GM18498 (cell line): ENCODE data around the gene LENG1.
"Not testable (repeated sequence)": the region's sequence is repeated elsewhere in the genome, so short reads cannot be mapped to it uniquely, and the experiment has no call there.

Experiments
- ATAC-seq: cut with Tn5 transposase; IDR thresholded peaks from one replicate; pipeline ENCODE4 v1.9.1; 2021; ENCODE audit warnings: mild to moderate bottlenecking, moderate library complexity; ENCODE audit not compliant: unreplicated experiment

Gene LENG1

DNA sequence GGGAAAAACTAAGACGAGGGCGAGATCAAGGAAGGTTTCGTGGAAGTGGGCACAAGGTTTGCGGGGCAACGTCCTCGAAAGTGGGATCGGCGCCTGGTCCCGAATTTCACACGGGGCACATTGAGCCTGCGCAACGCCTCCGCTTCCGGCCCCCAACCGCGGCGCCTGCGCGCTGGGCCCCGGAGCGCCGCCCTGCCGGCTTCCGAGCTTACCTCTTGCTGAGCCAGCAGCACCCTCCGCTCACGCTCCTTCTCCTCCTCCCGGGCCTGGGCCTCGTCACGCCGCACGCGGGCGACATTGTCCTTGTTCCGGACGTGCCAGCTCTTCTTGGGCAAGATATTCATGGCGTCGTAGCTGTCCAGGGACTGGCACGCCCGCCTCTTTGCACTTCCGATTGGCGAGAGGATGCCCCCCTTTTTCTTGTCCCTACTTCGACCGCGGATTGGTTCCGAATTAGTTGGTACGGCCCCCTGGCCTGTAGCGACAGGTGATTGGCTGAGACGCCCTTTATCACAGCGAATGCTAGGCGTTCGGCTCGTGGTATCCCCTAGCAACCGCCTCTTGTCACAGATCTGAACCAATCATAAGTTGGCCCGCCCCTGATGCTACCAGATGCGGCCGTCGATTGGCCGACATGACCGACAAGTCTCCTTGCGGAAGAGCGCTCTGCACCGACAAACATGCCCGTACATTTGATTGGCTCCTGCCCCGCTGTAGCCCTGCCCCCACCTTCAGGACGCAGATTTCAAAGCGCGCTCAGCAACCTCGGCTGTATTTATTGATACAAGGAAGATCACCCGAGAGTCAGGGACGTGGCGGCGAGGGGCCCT lies at the start of gene LENG1:
TSS of gene LENG1 (minus strand) at position 370 of the 830 bp plus-strand sequence. CDS start at position 344, 26 bp downstream.
- peak; percentile 93 for ATAC-seq

GRCh38 chr19:54208784-54209057 lies 49.2 kb upstream of the LENG1 start:
- ATAC-seq = no peak

DNA sequence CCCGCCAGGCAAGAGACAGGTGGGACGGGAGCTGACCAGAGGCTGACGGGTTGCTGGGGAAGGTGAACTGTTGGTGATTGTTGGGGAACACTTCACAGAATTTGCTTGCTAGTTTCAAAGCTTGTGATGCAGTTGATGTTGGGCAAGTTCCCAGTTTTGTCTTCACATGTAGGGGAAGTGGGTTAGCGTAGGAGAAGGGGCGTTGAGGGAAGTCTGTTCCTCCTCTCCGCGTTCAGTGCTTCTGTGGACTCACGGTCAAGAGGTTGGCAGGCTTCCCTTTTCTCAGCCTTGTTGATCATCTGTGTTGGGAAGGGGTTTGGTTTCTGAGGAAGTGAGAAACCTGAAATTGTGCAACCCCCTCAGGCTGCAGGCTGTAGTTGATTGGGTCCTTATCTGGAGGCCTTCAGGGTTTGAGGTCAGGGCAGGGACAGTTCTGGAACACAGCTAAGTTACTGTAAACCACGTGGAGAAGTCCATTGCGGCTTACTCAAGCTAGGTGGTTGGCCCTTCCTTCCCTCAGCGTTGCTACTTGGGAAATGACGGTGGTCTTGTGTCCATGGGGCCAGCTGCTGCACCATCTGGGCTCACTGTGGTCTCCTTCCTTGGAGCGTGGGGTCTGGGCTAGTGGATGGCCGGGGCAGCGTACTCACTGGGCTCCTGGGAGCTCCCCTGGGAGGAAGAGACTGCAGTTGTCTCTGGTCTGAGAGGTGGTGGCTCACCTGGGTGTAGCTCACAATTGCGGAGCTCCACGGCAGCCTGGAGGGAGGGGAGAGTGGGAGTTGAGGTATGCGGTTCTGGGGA lies 48.7 kb upstream of the LENG1 start:
- ATAC-seq = peak; percentile 40

DNA sequence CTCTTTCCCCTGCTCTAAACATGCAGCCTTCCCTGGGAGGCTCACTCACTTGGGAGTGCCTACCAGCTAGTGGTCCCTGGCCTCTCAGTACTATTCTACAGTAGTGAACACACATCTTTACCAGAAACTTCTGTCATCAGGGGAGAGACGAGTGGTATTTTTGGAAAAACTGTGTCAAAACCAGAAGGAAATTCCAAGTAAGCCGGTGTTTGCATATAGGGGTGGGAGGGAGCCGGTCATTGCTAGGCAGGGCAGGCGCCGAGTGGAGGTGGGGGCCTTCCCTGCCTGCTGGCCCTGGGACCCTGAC lies 48.1 kb upstream of the LENG1 start:
- no peak for ATAC-seq

DNA sequence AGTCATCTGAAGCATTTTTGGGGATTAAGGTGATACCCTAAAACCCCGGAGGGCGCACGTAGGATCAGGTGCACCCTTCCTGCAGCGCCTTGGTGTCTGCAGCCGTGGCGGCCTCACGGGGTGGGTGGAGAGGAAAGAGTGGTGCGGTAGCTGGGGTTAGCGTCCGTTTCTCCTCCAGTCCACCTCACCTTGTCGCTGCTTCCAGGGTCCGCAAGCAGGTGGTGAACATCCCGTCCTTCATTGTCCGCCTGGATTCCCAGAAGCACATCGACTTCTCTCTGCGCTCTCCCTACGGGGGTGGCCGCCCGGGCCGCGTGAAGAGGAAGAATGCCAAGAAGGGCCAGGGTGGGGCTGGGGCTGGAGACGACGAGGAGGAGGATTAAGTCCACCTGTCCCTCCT lies 47.7 kb upstream of the LENG1 start:
- not testable (repeated sequence) for ATAC-seq

DNA sequence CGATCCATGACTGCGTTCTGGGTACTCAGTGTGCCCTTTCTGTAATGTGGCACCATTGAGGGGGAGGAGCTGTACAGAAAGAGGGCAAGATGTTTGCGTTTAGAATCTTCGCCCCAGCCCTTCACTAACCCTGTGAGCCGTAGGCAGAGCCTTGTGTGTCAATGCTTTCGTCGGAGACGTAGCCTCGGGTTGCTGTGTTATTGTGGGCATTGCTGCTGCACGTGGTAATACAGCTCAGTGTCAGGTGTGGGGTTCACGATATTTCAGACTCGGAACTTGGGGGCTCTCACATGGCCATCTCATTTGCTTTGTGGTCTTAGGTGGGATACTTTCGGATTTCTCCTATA lies 47.3 kb upstream of the LENG1 start:
- ATAC-seq = no peak

- no peak for ATAC-seq
Observed at GRCh38 chr19:54206030-54206830, 46.7 kb upstream of the LENG1 start.

- ATAC-seq = no peak
Observed at GRCh38 chr19:54204767-54205468, 45.4 kb upstream of the LENG1 start.

DNA sequence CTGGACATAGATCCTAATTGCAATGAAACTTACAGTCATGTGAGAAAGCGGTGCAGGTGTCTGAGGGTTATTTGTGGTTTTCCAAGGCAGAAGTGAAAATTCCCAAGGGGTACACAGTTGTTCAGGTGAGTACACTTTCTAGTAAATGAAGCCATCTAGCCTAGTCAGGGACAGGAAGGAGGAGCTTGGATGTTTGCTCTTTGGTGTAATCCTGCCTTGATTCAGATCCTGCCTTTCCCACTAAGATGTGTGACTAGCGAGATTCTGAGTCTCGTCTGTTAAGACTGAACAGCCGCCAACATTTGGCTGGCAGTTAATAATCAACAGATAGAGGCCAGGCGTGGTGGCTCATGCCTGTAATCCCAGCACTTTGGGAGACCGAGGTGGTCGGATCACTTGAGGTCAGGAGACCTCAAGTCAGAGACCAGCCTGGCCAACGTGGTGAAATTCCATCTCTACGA lies 43.7 kb upstream of the LENG1 start:
- no peak for ATAC-seq

DNA sequence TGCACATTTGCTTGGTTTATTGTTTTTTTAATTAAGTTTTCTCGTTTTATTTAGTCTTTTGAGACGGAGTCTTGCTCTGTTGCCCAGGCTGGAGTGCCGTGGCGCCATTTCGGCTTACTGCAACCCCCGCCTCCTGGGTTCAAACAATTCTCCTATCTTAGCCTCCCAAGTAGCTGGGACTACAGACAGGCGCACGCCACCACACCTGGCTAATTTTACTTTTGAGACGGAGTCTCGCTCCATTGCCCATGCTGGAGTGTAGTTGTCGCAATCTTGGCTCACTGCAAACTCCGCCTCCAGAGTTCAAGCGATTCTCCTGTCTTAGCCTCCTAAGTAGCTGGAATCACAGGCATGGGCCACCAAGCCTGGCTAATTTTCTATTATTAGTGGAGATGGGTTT lies 42.5 kb upstream of the LENG1 start:
- ATAC-seq = no peak

DNA sequence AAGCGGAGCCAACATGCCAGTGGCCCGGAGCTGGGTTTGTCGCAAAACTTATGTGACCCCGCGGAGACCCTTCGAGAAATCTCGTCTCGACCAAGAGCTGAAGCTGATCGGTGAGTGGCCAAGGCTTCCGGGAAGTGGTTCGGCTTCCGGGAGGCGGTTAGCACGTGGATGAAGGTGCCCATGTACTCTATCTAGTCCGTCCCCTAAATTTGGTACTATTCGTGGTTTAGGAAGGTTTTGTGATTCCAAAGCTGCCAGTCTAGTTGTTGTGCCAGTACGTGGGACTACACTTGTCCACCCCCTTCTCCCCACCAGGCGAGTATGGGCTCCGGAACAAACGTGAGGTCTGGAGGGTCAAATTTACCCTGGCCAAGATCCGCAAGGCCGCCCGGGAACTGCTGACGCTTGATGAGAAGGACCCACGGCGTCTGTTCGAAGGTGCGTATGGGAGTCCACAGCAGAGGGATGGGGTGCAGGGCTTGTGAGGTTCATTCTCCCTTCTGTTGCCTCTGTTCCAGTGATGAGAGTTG lies 41.7 kb upstream of the LENG1 start:
- no peak for ATAC-seq

GRCh38 chr19:54199401-54199800 lies 39.9 kb upstream of the LENG1 start:
- no peak for ATAC-seq

DNA sequence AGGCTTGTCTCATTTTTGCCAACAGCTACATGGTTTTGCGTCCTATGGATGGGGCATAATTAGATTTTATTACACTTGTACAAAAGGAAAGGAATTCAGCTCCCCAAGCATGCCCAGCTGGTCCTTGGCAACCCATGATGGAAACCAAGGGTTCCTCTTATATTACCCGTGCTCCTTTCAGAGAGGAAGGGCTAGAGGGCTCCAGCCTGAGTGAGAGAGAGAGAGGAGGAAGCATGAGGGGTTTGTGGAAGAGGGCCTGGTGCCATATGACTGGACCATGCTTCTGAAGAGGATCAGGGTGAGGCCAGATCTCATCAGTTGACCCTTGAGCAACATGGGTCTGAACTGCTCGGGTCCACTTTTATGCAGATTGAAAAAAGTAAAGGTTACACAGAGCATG lies 37.6 kb upstream of the LENG1 start:
- ATAC-seq = no peak

DNA sequence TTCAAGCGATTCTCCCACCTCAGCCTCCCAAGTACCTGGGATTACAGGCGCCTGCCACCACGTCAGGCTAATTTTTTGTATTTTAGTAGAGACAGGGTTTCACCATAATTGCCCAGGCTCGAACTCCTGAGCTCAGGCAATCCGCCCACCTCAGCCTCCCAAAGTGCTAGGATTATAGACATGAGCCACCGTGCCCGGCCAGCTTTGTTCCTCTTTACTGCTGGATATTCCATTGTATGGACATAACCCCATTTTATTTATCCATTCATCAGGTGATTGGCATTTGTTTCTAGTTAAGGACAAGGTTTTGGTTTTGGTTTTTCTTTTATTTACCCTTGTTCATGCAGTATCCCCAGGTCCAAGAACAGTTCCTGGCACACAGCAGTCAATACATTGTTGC lies 37.0 kb upstream of the LENG1 start:
- no peak for ATAC-seq

DNA sequence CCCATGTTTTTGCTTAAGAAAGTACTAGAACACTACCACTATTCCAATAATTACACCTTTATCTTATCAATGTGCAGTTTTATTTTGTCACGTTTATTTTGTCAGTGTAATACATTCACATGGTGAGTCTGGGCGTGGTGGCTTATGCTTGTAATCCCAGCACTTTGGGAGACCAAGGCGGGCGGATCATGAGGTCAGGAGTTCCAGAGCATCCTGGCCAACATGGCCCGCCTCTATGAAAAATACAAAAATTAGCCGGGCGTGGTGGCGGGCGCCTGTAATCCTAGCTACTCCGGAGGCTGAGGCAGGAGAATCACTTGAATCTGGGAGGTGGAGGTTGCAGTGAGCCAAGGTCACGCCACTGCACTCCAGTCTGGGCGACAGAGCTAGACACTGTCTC lies 34.9 kb upstream of the LENG1 start:
- ATAC-seq = not testable (repeated sequence)

DNA sequence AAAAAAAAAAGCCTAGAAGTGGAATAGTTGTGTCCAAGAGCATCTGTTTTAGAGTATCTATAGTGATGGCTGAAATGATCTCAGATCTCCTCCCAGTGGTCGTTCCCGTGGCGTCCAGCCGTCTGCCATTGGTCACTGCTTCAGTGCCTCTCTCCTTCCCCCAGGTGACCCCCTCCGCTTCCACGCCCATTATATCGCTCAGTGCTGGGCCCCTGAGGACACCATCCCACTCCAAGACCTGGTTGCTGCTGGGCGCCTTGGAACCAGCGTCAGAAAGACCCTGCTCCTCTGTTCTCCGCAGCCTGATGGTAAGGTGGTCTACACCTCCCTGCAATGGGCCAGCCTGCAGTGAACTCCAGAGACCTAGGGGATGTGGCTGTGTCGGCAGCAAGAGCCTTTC lies 33.5 kb upstream of the LENG1 start:
- no peak for ATAC-seq

DNA sequence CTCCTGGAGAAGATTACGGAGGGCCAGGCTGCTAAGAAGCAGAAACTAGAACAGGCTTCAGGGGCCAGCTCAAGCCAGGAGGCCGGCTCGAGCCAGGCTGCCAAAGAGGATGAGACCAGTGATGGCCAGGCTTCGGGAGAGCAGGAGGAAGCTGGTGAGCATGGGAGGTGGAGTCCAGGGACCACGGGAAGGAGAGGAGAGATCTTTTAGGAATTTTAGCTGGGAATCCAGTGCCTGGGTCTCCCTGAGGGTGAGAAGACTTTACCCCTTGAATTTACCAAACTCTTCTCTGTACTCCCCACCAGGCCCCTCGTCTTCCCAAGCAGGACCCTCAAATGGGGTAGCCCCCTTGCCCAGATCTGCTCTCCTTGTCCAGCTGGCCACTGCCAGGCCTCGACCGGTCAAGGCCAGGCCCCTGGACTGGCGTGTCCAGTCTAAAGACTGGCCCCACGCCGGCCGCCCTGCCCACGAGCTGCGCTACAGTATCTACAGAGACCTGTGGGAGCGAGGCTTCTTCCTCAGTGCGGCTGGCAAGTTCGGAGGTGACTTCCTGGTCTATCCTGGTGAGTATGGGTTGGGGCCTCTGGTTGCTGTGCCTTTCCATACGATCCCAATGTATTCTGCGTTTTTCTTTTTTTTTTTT lies 32.4 kb upstream of the LENG1 start:
- ATAC-seq = no peak

DNA sequence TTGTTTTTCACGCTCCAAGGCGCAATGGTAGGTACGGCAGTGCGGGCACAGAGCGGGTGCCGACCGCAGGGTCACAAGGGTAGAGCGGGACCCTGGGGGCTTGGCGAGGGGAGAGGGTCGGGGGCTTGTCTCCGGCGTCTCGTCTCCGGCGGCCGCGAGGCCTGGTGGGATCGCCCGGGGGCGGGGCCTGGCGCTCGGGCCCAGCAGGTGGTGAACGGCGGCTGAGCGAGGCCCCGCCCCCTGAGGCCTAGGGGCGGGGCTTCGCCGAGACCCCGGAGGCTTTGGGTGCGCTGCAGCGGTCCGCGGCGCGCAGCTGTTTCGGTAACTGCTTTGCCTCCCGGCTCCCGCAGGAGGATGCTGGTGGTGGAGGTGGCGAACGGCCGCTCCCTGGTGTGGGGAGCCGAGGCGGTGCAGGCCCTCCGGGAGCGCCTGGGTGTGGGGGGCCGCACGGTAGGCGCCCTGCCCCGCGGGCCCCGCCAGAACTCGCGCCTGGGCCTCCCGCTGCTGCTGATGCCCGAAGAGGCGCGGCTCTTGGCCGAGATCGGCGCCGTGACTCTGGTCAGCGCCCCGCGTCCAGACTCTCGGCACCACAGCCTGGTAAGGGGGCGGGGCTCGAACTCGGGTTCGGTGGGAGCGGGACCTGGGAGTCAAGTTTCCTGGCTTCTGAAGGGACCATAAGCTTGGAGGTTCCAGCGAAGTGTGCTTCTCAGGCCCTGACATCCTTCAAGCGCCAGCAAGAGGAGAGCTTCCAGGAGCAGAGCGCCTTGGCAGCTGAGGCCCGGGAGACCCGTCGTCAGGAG lies 31.7 kb upstream of the LENG1 start, which contains the start of gene TSEN34:
TSS of gene TSEN34 (plus strand) at position 298 of the 800 bp plus-strand sequence. CDS start at position 355, 57 bp downstream.
- peak; percentile 35 for ATAC-seq

DNA sequence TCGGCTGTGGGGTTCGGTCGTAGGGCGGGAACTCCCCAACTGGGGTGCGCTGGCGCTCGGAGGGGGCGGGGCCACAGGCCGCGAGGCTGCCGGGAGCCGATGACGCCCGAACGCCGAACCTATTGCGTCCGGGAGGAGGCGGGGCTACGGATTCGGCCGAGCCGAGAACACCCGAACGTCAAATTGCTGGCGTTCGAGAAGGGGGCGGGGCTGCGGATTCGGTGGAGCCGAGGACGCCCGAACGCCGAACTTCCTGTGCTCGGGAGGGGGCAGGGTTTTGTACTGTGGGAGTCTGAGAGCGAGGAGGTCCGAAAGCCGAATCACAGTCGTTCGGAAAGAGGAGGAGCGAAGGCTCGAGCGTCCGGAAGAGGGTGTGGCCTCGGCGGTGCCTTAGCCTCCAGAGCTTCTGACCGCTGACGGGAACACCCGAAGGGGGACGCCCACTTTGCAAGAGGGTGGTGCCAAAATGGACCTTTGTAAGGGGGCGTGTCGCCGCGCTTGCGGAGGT lies 31.0 kb upstream of the LENG1 start:
- ATAC-seq = peak; percentile 47
